Measurements from ENCODE around the gene ARID5A. TPM values are rescaled to one million over a fixed set of nuclear protein-coding genes. Genes with fewer than 3 reads are reported as not detected.

The ARID5A gene
- total RNA-seq (2011; cell fraction: chromatin; rRNA removed; ENCODE audit: low replicate concordance) = 4.9 and 10.9 TPM in 2 replicates
- total RNA-seq (2011; cell fraction: nucleolus; rRNA removed) = 7.4 and 9.2 TPM in 2 replicates
- 4.5 TPM in 2 replicates for total RNA-seq (2011; cell fraction: nucleoplasm; rRNA removed)
- 6.5 and 7.1 TPM in 2 replicates for total RNA-seq (2014; rRNA removed)
- 0.83 and 1.9 TPM in 2 replicates for total RNA-seq (2014; rRNA removed; fragmentation: Illumina TruSeq; extraction: Trizol)
- 4.1 and 5.1 TPM in 2 replicates for total RNA-seq (2015; rRNA removed; fragmentation: Illumina TruSeq; extraction: Trizol)
- 11.0 and 12.4 TPM in 2 replicates for total RNA-seq (2021)
- polyA plus RNA-seq (2011; rRNA removed) = 3.0 and 4.5 TPM in 2 replicates
- 3.0 and 9.9 TPM in 2 replicates for polyA plus RNA-seq (2011; cell fraction: cytosol; rRNA removed)
- polyA plus RNA-seq (2011; cell fraction: nucleus; rRNA removed) = 8.8 and 17.2 TPM in 2 replicates
- 6.1 and 12.4 TPM in 2 replicates for polyA plus RNA-seq (2012)
- 3.0 and 6.8 TPM in 2 replicates for polyA plus RNA-seq (2014; fragmentation: Illumina TruSeq; extraction: Trizol)
- polyA plus RNA-seq (2014; fragmentation: Nextera tagmentation; extraction: Ambion mirVana) = under 1 TPM; 0.14 to 0.17 TPM
- polyA plus RNA-seq (2014; rRNA removed) = 8.4 and 12.5 TPM in 2 replicates
- 0.93 and 1.1 TPM in 2 replicates for polyA minus RNA-seq (2011; rRNA and poly(A)+ RNA removed)
- polyA minus RNA-seq (2011; cell fraction: cytosol; rRNA and poly(A)+ RNA removed) = 2.8 and 6.6 TPM in 2 replicates
- 3.9 and 5.2 TPM in 2 replicates for polyA minus RNA-seq (2011; cell fraction: nucleus; rRNA and poly(A)+ RNA removed)
- percentile 70 among the genes with signal in this experiment for Bru-seq, nascent RNA
- BruChase-seq, experiment 1, labeled RNA remaining after a 2-hour chase = percentile 59 among the genes with signal in this experiment
- percentile 54 among the genes with signal in this experiment for BruChase-seq, experiment 2, labeled RNA remaining after a 6-hour chase
- long read RNA-seq, experiment 1, transcript ARID5A-201 (7 exons, 2,188 nt) = major isoform, 11 of 35 reads
- long read RNA-seq, experiment 1, partial matches to known transcripts = 3 of 35 reads
- long read RNA-seq, experiment 1, other reads (novel, unspliced or antisense) = 17 of 35 reads
- long read RNA-seq, experiment 2, partial matches to known transcripts = 11 of 16 reads
- long read RNA-seq, experiment 2, other reads (novel, unspliced or antisense) = 1 of 16 reads
- long read RNA-seq, experiment 3, transcript ARID5A-202 (6 exons, 2,038 nt) = major isoform, 6 of 11 reads
- long read RNA-seq, experiment 3, partial matches to known transcripts = 0 of 11 reads
- long read RNA-seq, experiment 3, other reads (novel, unspliced or antisense) = 2 of 11 reads

DNA sequence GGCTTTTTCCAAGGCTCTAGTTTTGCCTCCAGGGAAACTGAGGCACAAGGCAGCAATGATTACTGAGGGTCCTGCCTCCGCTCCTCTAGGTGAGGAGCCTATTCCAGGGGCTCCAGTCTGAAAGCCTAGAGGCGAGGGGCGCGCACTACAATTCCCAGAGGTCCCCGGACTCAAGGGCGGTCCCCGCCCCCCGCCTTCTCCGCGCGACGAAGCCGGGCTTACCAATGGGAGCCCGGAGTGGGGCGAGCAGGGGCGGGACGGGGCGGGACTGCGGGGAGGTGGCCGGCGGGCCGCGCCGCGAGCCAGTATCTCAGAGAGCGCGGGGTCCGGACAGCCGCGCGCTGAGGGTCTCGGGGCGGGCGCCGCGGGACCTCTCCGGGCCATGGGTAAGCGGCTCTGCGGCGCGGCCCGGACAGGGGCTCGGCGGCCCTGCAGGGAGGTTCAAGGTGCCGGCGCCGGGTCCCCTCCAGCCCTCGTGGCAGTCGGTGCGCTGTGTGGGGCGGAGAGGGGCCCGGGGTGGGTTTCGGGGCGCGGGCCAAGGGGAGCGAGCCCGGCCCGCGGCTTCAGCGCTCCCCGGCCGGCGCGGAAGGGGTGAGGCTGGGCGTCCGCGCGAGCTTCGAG is at the start of gene ARID5A:
TSS of gene ARID5A (plus strand) at position 308 of the 621 bp plus-strand sequence. CDS start at position 383, 75 bp downstream.
- peaks cover 20% of the 10 kb centered on the region for H4K20me1 ChIP-seq (replicated peaks; ENCODE audit: control insufficient read depth, insufficient read depth, low read length)
- intact Hi-C loops (cut with micrococcal nuclease) (no loop called here), in situ Hi-C loops (cut with MboI) (no loop called here)
- BruUV-seq (replicated peaks) = no TSS peak
- no peaks in the 10 kb centered on the region; the same call in 1 of the 3 replicates for H3K79me2 ChIP-seq (ENCODE audit: control insufficient read depth, insufficient read depth, low read length)
- H2AFZ ChIP-seq (ENCODE audit: low read depth, low read length) = peak within 1 kb of the TSS; percentile 78
- CTCF ChIA-PET (ENCODE audit: low intra/inter-chr PET ratio) = no interaction called here
- POLR2A ChIA-PET = interaction anchor here (0.6 kb wide), 2 partner anchors 266 to 270 kb away, joined by 3 read pairs; no protein-coding TSS in a partner anchor
- H3K4me2 ChIP-seq (ENCODE audit: insufficient read depth, low read length) = peak within 1 kb of the TSS; percentile 81
- peak within 1 kb of the TSS; percentile 82 for H3K27ac ChIP-seq (ENCODE audit: extremely low read depth, low read depth, low read length)
- H3K27me3 ChIP-seq (ENCODE audit: control insufficient read depth in 2 of 2, insufficient read depth in 2 of 2, low read length in 2 of 2) = no peaks in the 10 kb centered on the region
- FAIRE-seq (peak; percentile 88), DNase-seq (ENCODE audit: extremely low read depth in 1 of 4, low spot score in 3 of 4) (peak; percentile 94 to 96 (median 96)), ATAC-seq (peak; percentile 97)
- peak within 1 kb of the TSS; percentile 71 to 94; a peak in 3 of 4 replicates for H3K9ac ChIP-seq (ENCODE audit: insufficient read depth in 1 of 2, low read depth in 2 of 2, low read length in 2 of 2)
- peak within 1 kb of the TSS; percentile 81 for H3K4me3 ChIP-seq
- peaks cover 4% of the 10 kb centered on the region for H3K9me1 ChIP-seq (ENCODE audit: control insufficient read depth, insufficient read depth, low read length)
- H3K9me3 ChIP-seq (replicated peaks; ENCODE audit: control insufficient read depth, insufficient read depth, low read depth, low read length) = no peaks in the 10 kb centered on the region
- no peaks in the 10 kb centered on the region for H3K36me3 ChIP-seq (ENCODE audit: control insufficient read depth, insufficient read depth, low read length)
- H3K4me1 ChIP-seq (replicated peaks in 1 of 2; ENCODE audit: control insufficient read depth in 2 of 2, insufficient read depth in 2 of 2, low read length in 2 of 2) = peaks cover 9 to 33% of the 10 kb centered on the region in 2 experiments
- WGBS (ENCODE audit: insufficient coverage, low coverage, missing lambda C conversion rate) = under 1% methylated on average over 27 of the region's 69 CpGs
- 0 out of 2 replicates have a peak, but pooled peaks have one; percentile 20 for TF ChIP-seq ZNF766 (CRISPR knock-in tag; conservative IDR thresholded peaks at IDR 0.05)
- TF ChIP-seq GATAD2A (IDR thresholded peaks at IDR 0.05) = no peak
- TF ChIP-seq, protein P1, sequence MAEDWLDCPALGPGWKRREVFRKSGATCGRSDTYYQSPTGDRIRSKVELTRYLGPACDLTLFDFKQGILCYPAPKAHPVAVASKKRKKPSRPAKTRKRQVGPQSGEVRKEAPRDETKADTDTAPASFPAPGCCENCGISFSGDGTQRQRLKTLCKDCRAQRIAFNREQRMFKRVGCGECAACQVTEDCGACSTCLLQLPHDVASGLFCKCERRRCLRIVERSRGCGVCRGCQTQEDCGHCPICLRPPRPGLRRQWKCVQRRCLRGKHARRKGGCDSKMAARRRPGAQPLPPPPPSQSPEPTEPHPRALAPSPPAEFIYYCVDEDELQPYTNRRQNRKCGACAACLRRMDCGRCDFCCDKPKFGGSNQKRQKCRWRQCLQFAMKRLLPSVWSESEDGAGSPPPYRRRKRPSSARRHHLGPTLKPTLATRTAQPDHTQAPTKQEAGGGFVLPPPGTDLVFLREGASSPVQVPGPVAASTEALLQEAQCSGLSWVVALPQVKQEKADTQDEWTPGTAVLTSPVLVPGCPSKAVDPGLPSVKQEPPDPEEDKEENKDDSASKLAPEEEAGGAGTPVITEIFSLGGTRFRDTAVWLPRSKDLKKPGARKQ (CRISPR knock-in tag; IDR thresholded peaks at IDR 0.05) = no peak
- peak; percentile 88 for TF ChIP-seq ETS1 (conservative IDR thresholded peaks at IDR 0.05; ENCODE audit: control insufficient read depth, low read depth, low read length)
- no peak for TF ChIP-seq ETV6 (IDR thresholded peaks at IDR 0.05; ENCODE audit: borderline replicate concordance in 1 of 2, low read depth in 2 of 2, low read length in 1 of 2)
- no peak for TF ChIP-seq ETV6 (CRISPR knock-in tag; IDR thresholded peaks at IDR 0.05; ENCODE audit: borderline replicate concordance)
- peak; percentile 61 for TF ChIP-seq RBM25 (IDR thresholded peaks at IDR 0.05; ENCODE audit: low read depth, low read length, severe bottlenecking)
- TF ChIP-seq ZNF232 (CRISPR knock-in tag; IDR thresholded peaks at IDR 0.05) = 0 out of 2 replicates have a peak, but pooled peaks have one; percentile 32
- TF ChIP-seq EGR1 (conservative IDR thresholded peaks at IDR 0.05) = 0 out of 2 replicates have a peak, but pooled peaks have one; percentile 11
- TF ChIP-seq CXXC5 (CRISPR knock-in tag; IDR thresholded peaks at IDR 0.05) = peak; percentile 86
- TF ChIP-seq ZBTB7A (IDR thresholded peaks at IDR 0.05; ENCODE audit: borderline replicate concordance, control insufficient read depth, low read depth, low read length) = peak; percentile 86
- TF ChIP-seq TAF9B (IDR thresholded peaks at IDR 0.05; ENCODE audit: partially characterized antibody) = no peak
- peak; percentile 75 for TF ChIP-seq TBP (optimal IDR thresholded peaks at IDR 0.05; ENCODE audit: low read depth, low read length)
- TF ChIP-seq MAZ (CRISPR knock-in tag; conservative IDR thresholded peaks at IDR 0.05 in 1 of 2, IDR thresholded peaks at IDR 0.05 in 1 of 2) = peak; percentile 69 to 77
